Measurements from ENCODE around the gene OOEP. TPM values are rescaled to one million over a fixed set of nuclear protein-coding genes. Genes with fewer than 3 reads are reported as not detected.

The OOEP gene
- total and polyA plus RNA-seq, 4 donors: 0.06 to 0.22 TPM; not detected in 2

DNA sequence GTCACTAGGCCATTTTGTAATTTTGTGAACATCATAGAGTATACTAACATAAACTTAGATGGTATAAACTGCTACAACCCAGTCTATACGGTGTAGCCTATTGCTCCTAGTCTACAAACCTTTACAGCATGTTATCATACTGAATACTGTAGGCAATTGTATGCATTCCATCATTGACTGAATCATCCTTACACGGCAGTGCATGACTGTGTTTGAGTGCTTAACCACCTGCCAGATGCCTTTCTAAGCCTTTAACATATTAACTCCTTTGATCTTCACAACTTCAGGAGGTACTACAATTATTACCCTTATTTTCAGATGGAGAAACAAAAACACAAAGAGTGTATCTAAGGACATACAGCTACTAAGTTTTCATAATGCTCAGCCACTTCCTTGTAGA, 29.6 kb downstream of the OOEP start:
- no peak overlapping the region for H3K9ac ChIP-seq (ENCODE audit: low read depth in 1 of 2, low read length in 2 of 2)

DNA sequence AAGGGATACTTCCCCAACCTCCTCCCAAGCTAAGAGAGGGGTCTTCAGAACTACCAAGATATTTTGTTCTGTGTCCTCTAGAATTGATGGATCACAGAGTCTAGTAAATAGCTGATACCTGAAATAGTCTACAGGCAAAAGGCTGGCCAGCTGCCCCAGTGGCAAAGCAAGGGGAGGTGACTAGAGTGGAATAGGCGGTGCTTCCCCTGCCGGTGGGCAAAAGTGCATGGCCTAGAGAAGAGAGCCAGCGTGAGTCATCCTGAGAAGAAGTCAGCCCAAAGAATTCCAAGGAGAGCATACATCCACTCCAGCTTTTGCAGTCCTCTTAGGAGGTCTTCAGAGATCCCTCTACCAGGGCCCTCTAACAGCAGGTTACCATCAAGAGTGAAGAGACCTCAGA, 30.4 kb downstream of the OOEP start:
- Histone ChIP-seq H3K27ac (ENCODE audit: low read depth in 1 of 2, low read length in 2 of 2) (no peak overlapping the region), H3K9me3 (ENCODE audit: control insufficient read depth in 4 of 4, low read length in 3 of 4) (no peaks in the 10 kb centered on the region), H3K36me3 (ENCODE audit: control insufficient read depth in 4 of 4, insufficient read depth in 3 of 4, low read depth in 1 of 4, low read length in 3 of 4) (no peaks in the 10 kb centered on the region), H3K27me3 (ENCODE audit: control insufficient read depth in 4 of 4, insufficient read depth in 4 of 4, low read length in 3 of 4) (no peaks in the 10 kb centered on the region), H3K4me3 (ENCODE audit: low read depth in 1 of 3, low read length in 3 of 3) (no peak overlapping the region), H3K4me1 (ENCODE audit: control insufficient read depth in 4 of 4, insufficient read depth in 4 of 4, low read length in 3 of 4) (no peaks in the 10 kb centered on the region), H3K9ac (ENCODE audit: low read depth in 1 of 2, low read length in 2 of 2) (no peak overlapping the region)
- no peak for TF ChIP-seq HNF4G (IDR thresholded peaks at IDR 0.05)
- TF ChIP-seq, protein P1, sequence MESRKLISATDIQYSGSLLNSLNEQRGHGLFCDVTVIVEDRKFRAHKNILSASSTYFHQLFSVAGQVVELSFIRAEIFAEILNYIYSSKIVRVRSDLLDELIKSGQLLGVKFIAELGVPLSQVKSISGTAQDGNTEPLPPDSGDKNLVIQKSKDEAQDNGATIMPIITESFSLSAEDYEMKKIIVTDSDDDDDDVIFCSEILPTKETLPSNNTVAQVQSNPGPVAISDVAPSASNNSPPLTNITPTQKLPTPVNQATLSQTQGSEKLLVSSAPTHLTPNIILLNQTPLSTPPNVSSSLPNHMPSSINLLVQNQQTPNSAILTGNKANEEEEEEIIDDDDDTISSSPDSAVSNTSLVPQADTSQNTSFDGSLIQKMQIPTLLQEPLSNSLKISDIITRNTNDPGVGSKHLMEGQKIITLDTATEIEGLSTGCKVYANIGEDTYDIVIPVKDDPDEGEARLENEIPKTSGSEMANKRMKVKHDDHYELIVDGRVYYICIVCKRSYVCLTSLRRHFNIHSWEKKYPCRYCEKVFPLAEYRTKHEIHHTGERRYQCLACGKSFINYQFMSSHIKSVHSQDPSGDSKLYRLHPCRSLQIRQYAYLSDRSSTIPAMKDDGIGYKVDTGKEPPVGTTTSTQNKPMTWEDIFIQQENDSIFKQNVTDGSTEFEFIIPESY (IDR thresholded peaks at IDR 0.05): no peak
- TF ChIP-seq, protein P2, sequence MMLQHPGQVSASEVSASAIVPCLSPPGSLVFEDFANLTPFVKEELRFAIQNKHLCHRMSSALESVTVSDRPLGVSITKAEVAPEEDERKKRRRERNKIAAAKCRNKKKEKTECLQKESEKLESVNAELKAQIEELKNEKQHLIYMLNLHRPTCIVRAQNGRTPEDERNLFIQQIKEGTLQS (IDR thresholded peaks at IDR 0.05): no peak
- no peak for DNase-seq (ENCODE audit: low spot score)
- WGBS: 65% methylated on average over 3 of the region's 3 CpGs

More for the DNA sequence above, 29.6 kb downstream of the OOEP start:
- 69% methylated on average over 2 of the region's 2 CpGs for WGBS
- Histone ChIP-seq H3K4me3 (ENCODE audit: low read depth in 1 of 3, low read length in 3 of 3) (no peak overlapping the region), H3K9me3 (ENCODE audit: control insufficient read depth in 4 of 4, low read length in 3 of 4) (no peaks in the 10 kb centered on the region), H3K27me3 (ENCODE audit: control insufficient read depth in 4 of 4, insufficient read depth in 4 of 4, low read length in 3 of 4) (no peaks in the 10 kb centered on the region), H3K36me3 (ENCODE audit: control insufficient read depth in 4 of 4, insufficient read depth in 3 of 4, low read depth in 1 of 4, low read length in 3 of 4) (no peaks in the 10 kb centered on the region), H3K27ac (ENCODE audit: low read depth in 1 of 2, low read length in 2 of 2) (no peak overlapping the region), H3K4me1 (ENCODE audit: control insufficient read depth in 4 of 4, insufficient read depth in 4 of 4, low read length in 3 of 4) (no peaks in the 10 kb centered on the region)
- DNase-seq (ENCODE audit: low spot score): no peak
- TF ChIP-seq HNF4A (conservative IDR thresholded peaks at IDR 0.05) (no peak), RXRA (IDR thresholded peaks at IDR 0.05) (no peak), YY1 (IDR thresholded peaks at IDR 0.05) (no peak), TAF1 (conservative IDR thresholded peaks at IDR 0.05) (no peak), NR2F2 (IDR thresholded peaks at IDR 0.05) (no peak), JUND (IDR thresholded peaks at IDR 0.05) (no peak), FOXA1 (IDR thresholded peaks at IDR 0.05) (no peak), SP1 (IDR thresholded peaks at IDR 0.05) (no peak), RAD21 (IDR thresholded peaks at IDR 0.05) (no peak), GABPA (IDR thresholded peaks at IDR 0.05 in 1 of 2, conservative IDR thresholded peaks at IDR 0.05 in 1 of 2) (no peak), FOXA2 (IDR thresholded peaks at IDR 0.05) (no peak), EGR1 (IDR thresholded peaks at IDR 0.05; ENCODE audit: low read depth in 2 of 2) (no peak), HNF4G (IDR thresholded peaks at IDR 0.05) (no peak)
- TF ChIP-seq, protein P3, sequence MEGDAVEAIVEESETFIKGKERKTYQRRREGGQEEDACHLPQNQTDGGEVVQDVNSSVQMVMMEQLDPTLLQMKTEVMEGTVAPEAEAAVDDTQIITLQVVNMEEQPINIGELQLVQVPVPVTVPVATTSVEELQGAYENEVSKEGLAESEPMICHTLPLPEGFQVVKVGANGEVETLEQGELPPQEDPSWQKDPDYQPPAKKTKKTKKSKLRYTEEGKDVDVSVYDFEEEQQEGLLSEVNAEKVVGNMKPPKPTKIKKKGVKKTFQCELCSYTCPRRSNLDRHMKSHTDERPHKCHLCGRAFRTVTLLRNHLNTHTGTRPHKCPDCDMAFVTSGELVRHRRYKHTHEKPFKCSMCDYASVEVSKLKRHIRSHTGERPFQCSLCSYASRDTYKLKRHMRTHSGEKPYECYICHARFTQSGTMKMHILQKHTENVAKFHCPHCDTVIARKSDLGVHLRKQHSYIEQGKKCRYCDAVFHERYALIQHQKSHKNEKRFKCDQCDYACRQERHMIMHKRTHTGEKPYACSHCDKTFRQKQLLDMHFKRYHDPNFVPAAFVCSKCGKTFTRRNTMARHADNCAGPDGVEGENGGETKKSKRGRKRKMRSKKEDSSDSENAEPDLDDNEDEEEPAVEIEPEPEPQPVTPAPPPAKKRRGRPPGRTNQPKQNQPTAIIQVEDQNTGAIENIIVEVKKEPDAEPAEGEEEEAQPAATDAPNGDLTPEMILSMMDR (IDR thresholded peaks at IDR 0.05; ENCODE audit: low read depth, low read length, missing input control): no peak
- TF ChIP-seq, protein P4, sequence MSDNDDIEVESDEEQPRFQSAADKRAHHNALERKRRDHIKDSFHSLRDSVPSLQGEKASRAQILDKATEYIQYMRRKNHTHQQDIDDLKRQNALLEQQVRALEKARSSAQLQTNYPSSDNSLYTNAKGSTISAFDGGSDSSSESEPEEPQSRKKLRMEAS (IDR thresholded peaks at IDR 0.05): no peak
- TF ChIP-seq, protein P5, sequence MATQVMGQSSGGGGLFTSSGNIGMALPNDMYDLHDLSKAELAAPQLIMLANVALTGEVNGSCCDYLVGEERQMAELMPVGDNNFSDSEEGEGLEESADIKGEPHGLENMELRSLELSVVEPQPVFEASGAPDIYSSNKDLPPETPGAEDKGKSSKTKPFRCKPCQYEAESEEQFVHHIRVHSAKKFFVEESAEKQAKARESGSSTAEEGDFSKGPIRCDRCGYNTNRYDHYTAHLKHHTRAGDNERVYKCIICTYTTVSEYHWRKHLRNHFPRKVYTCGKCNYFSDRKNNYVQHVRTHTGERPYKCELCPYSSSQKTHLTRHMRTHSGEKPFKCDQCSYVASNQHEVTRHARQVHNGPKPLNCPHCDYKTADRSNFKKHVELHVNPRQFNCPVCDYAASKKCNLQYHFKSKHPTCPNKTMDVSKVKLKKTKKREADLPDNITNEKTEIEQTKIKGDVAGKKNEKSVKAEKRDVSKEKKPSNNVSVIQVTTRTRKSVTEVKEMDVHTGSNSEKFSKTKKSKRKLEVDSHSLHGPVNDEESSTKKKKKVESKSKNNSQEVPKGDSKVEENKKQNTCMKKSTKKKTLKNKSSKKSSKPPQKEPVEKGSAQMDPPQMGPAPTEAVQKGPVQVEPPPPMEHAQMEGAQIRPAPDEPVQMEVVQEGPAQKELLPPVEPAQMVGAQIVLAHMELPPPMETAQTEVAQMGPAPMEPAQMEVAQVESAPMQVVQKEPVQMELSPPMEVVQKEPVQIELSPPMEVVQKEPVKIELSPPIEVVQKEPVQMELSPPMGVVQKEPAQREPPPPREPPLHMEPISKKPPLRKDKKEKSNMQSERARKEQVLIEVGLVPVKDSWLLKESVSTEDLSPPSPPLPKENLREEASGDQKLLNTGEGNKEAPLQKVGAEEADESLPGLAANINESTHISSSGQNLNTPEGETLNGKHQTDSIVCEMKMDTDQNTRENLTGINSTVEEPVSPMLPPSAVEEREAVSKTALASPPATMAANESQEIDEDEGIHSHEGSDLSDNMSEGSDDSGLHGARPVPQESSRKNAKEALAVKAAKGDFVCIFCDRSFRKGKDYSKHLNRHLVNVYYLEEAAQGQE (IDR thresholded peaks at IDR 0.05): no peak
- TF ChIP-seq, protein P1 (IDR thresholded peaks at IDR 0.05): no peak

Measured in liver (tissue), 9 donors.